Osteocyte (in vitro differentiated cells): ENCODE results near the gene HADHB. TPM values are rescaled to one million over a fixed set of nuclear protein-coding genes. Genes with fewer than 3 reads are reported as not detected.
"Not testable (repeated sequence)": the region's sequence is repeated elsewhere in the genome, so short reads cannot be mapped to it uniquely, and the experiment has no call there.

Source experiments
- DNase-seq: peaks from one replicate; pipeline ENCODE4 v3.0.0; 2021; ENCODE audit warnings: mixed read lengths; ENCODE audit not compliant: unreplicated experiment; ENCODE audit errors: extremely low spot score
- H3K27ac Mint-ChIP-seq: one replicate; pipeline ENCODE4 v1.8.0; 2021; ENCODE audit warnings: mild to moderate bottlenecking, mixed read lengths; ENCODE audit not compliant: unreplicated experiment
- H3K27me3 Mint-ChIP-seq: one replicate; pipeline ENCODE4 v1.8.0; 2021; ENCODE audit warnings: mixed read lengths; ENCODE audit not compliant: unreplicated experiment
- H3K36me3 Mint-ChIP-seq: one replicate; pipeline ENCODE4 v1.8.0; 2021; ENCODE audit warnings: mixed read lengths; ENCODE audit not compliant: unreplicated experiment
- H3K4me1 Mint-ChIP-seq: one replicate; pipeline ENCODE4 v1.8.0; 2021; ENCODE audit warnings: mixed read lengths; ENCODE audit not compliant: unreplicated experiment
- H3K4me3 Mint-ChIP-seq: one replicate; pipeline ENCODE4 v1.8.0; 2021; ENCODE audit warnings: mild to moderate bottlenecking, moderate library complexity, mixed read lengths; ENCODE audit not compliant: unreplicated experiment
- H3K9me3 Mint-ChIP-seq: one replicate; pipeline ENCODE4 v1.8.0; 2021; ENCODE audit warnings: mixed read lengths; ENCODE audit not compliant: unreplicated experiment
- total RNA-seq: library from RNA; stranded (reverse); gene quantifications from 2 replicates; pipeline ENCODE4 v1.2.1, GENCODE V29; 2021
- TF ChIP-seq, protein P1 (sequence below): fragments of 200-600 bp; sonication (generic); IDR thresholded peaks from 2 replicates; pipeline ENCODE4 v1.5.0; 2021; ENCODE audit warnings: antibody characterized with exemption, mild to moderate bottlenecking, moderate library complexity

Gene HADHB
- total RNA-seq, 1 donor from 2014 or later: 98.5 TPM

DNA sequence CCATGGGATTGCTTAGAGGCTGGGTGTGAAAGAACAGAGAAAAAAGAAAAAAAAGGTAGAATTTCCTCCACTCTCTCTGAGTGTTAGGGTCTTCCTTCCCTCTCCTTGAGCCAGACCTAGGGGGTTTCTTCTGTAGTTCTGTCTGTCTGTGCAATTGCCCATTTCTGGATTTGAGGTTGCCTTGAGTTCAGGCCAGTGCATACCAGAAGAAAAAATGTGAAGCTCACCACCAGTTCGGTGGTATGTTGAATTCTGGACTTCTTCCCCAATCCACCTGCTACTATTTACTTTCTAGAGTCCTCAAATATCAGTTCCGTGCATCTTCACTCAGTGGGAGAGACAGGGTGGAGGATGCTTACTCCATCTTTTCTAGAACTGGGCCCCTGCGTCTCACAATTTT, 85.9 kb downstream of the HADHB start:
- no peak overlapping the region for H3K27ac Mint-ChIP-seq
- H3K4me3 Mint-ChIP-seq: no peak overlapping the region
- H3K9me3 Mint-ChIP-seq: no peaks in the 10 kb centered on the region
- H3K36me3 Mint-ChIP-seq: no peaks in the 10 kb centered on the region
- peaks cover 3% of the 10 kb centered on the region for H3K4me1 Mint-ChIP-seq
- TF ChIP-seq, protein P1, sequence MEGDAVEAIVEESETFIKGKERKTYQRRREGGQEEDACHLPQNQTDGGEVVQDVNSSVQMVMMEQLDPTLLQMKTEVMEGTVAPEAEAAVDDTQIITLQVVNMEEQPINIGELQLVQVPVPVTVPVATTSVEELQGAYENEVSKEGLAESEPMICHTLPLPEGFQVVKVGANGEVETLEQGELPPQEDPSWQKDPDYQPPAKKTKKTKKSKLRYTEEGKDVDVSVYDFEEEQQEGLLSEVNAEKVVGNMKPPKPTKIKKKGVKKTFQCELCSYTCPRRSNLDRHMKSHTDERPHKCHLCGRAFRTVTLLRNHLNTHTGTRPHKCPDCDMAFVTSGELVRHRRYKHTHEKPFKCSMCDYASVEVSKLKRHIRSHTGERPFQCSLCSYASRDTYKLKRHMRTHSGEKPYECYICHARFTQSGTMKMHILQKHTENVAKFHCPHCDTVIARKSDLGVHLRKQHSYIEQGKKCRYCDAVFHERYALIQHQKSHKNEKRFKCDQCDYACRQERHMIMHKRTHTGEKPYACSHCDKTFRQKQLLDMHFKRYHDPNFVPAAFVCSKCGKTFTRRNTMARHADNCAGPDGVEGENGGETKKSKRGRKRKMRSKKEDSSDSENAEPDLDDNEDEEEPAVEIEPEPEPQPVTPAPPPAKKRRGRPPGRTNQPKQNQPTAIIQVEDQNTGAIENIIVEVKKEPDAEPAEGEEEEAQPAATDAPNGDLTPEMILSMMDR: no peak
- no peak for DNase-seq
- peaks cover 23% of the 10 kb centered on the region for H3K27me3 Mint-ChIP-seq

DNA sequence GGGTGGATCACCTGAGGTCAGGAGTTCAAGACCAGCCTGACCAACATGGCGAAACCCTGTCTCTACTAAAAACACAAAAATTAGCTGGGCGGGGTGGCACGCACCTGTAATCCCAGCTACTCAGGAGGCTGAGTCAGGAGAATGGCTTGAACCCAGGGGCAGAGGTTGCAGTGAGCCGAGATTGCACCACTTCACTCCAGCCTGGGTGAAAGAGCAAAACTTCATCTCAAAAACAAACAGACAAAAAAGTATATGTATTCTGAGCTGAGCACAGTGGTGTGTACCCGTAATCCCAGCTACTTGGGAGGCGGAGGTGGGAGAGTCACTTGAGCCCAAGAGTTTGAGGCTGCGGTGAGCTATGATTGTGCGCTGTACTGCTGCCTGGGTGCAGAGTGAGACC, 86.6 kb downstream of the HADHB start:
- H3K27ac Mint-ChIP-seq, H3K4me1 Mint-ChIP-seq, H3K36me3 Mint-ChIP-seq, DNase-seq, H3K4me3 Mint-ChIP-seq, H3K9me3 Mint-ChIP-seq: not testable (repeated sequence)
- peaks cover 25% of the 10 kb centered on the region for H3K27me3 Mint-ChIP-seq

DNA sequence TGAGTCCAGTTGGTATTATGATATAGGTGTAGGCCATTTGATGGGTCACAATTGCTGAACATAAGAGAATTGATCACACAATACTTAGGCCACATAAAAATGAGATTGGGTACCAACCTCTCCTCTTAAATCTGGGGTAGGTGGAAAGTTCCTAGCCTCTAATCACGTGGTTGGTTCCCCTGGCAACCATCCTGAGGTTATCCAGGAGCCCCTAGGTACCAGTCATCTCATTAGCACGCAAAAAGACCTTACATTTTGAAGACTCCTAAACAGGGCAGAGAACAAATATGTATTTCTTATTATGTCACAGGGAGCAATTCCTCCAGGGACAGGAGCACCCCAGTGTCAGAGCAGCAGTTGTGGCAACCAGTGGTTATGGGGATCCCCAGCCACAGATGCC, 88.6 kb downstream of the HADHB start:
- TF ChIP-seq, protein P1: no peak
- peaks cover 25% of the 10 kb centered on the region for H3K27me3 Mint-ChIP-seq
- no peaks in the 10 kb centered on the region for H3K9me3 Mint-ChIP-seq
- no peak overlapping the region for H3K27ac Mint-ChIP-seq
- no peaks in the 10 kb centered on the region for H3K36me3 Mint-ChIP-seq
- no peak overlapping the region for H3K4me3 Mint-ChIP-seq
- H3K4me1 Mint-ChIP-seq: peaks cover 3% of the 10 kb centered on the region
- no peak for DNase-seq

DNA sequence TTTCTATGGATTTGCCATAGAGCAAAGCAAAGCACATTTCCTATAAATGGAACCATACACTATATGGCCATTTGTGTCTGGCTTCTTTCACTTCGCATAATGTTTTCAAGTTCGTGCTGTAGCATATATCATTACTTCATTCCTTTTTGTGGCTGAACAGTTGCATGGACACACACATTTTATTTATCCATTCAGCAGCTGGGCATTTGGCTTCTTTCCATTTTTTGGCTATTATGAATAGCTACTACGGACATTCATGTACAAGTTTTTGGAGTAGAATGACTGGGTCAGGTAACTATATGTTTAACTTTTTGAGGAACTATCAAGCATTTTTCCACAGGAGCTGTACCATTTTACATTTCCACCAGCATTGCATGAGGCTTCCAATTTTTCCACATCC, 90.5 kb downstream of the HADHB start:
- H3K4me3 Mint-ChIP-seq: no peak overlapping the region
- no peak for DNase-seq
- H3K4me1 Mint-ChIP-seq: no peaks in the 10 kb centered on the region

DNA sequence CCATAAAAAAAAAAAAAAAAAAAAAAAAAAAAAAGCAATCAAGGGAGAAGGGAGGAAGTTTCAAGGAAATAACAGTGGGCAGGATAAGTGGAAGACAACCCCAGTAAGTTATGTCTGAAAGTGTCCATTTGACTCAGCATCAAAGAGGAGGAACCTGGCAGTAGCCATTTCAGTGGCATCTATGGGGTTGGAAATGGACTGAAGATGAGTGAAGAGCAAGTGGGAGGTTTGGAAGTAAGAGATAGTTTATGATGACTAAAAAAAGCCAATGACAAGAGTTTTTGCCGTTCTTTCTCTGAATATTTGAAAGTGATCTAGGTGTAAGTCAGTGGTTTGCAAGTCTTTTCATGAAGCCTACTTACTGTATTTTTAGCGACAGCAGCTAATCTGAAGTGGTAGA, 92.0 kb downstream of the HADHB start:
- no peak for DNase-seq
- no peak overlapping the region for H3K4me3 Mint-ChIP-seq
- no peak overlapping the region for H3K27ac Mint-ChIP-seq
- H3K36me3 Mint-ChIP-seq: no peaks in the 10 kb centered on the region
- peaks cover 21% of the 10 kb centered on the region for H3K27me3 Mint-ChIP-seq
- no peaks in the 10 kb centered on the region for H3K4me1 Mint-ChIP-seq
- TF ChIP-seq, protein P1: no peak
- no peaks in the 10 kb centered on the region for H3K9me3 Mint-ChIP-seq

More for the DNA sequence above, 90.5 kb downstream of the HADHB start:
- no peak overlapping the region for H3K27ac Mint-ChIP-seq
- no peaks in the 10 kb centered on the region for H3K9me3 Mint-ChIP-seq
- TF ChIP-seq, protein P1: no peak
- H3K36me3 Mint-ChIP-seq: no peaks in the 10 kb centered on the region
- peaks cover 21% of the 10 kb centered on the region for H3K27me3 Mint-ChIP-seq

DNA sequence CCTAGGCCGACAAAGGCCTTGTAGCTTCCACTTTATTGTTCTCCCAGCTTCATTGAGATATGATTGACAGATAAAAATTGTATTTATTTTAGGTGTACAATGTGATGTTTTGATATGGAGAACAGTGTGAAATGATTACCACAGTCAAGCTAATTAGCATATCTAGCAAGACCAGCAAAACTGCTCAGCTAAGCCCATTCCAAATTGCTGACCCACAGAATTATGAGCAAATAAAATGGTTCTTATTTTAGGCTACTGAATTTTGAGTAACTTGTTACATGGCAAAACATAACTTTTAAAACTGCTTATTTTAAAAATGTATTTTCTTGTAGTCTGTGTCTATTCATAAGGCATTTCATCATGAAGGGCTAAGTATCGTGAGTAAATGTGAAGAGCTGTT, 92.6 kb downstream of the HADHB start:
- DNase-seq: no peak
- Mint-ChIP-seq H3K9me3 (no peaks in the 10 kb centered on the region), H3K27ac (no peak overlapping the region), H3K36me3 (no peaks in the 10 kb centered on the region), H3K27me3 (peaks cover 18% of the 10 kb centered on the region), H3K4me3 (no peak overlapping the region), H3K4me1 (no peaks in the 10 kb centered on the region)
- TF ChIP-seq, protein P1: no peak
